Left colon (tissue), 2 donors: ENCODE results near the gene ASPG. TPM values are rescaled to one million over a fixed set of nuclear protein-coding genes. Genes with fewer than 3 reads are reported as not detected.

Experiments used
- ATAC-seq: fragments of 200-7000 bp; cut with Tn5 transposase; one replicate; pipeline ENCODE4 v1.9.1; 2020; ENCODE audit warnings: mild to moderate bottlenecking, moderate library complexity
- DNase-seq, 2 donors: peaks; one replicate each; pipeline ENCODE4 v3.0.0-alpha.2; 2020
- intact Hi-C, 2 donors: fragments of 100-400 bp; cut with DNase I in 1 of 2; cut with micrococcal nuclease in 1 of 2; formaldehyde crosslinking; loops; one replicate each; pipeline versions ENCODE4 v1.11.2 to v1.14.0; 2022; cut with DNase I, micrococcal nuclease
- microRNA-seq, 2 donors: library from miRNA; unstranded; fragments of <30 nt; microRNA quantifications; one replicate each; pipeline versions ENCODE4 v1.1.0 to v1.2.0, GENCODE V29; 2020
- total RNA-seq, 2 donors: library from RNA; stranded (reverse); fragmentation: NEBNext Ultra II Directional; extraction: Animal tissue kit (Norgen Biotek cat#: 25700); gene quantifications; one replicate each; pipeline ENCODE4 v1.2.1, GENCODE V29; 2021
- donor health status: DM: no; HTN: no; CAD: no.
- donor health status: DM: yes; HTN: yes; CAD: no.

Gene ASPG
- total RNA-seq, 2 donors from 2014 or later: 9.4 to 60.8 TPM

DNA sequence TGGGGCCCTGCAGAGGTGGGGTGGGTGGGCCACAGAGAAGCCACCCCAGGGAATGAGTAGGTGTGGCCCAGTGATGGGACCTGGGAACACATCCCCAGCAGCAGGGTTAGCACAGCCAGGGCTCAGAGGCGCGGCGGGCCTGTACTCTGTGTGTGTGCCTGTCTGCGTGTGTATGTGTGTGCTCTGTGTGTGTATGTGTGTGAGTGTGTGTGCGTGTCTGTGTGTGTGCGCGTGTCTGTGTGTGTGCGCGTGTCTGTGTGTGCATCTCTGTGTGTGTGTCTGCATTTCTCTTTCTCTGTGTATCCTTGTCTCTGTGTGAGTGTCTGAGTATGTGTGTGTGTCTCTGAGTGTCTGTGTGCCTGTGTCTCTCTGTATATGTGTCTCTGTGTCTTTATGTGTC lies 79.0 kb downstream of the ASPG start:
- DNase-seq (no peak), ATAC-seq (no peak)
- intact Hi-C loops: no loop called here

Small RNAs within 50 kb of the gene (microRNA-seq; reads per million reads assigned to microRNA genes)
- gene MIR203A: 0 reads per million in 2 donors
- 0 reads per million in 2 donors for gene MIR203B

Other genes with a start within 250 kb of the ASPG start
- gene PPP1R13B, start 238.1 kb upstream of the ASPG start, total RNA-seq: 10 to 100 TPM; 52.9 to 67.2 TPM
- under 1 TPM; 0.22 to 0.24 TPM for gene TDRD9, start 157.2 kb upstream of the ASPG start, total RNA-seq
- gene RD3L, start 143.2 kb upstream of the ASPG start, total RNA-seq: not detected
- 1 to 10 TPM; 5.7 to 5.8 TPM for gene KIF26A, start 52.9 kb downstream of the ASPG start, total RNA-seq